ENCODE measurements around the gene SLC12A8.

Gene SLC12A8

DNA sequence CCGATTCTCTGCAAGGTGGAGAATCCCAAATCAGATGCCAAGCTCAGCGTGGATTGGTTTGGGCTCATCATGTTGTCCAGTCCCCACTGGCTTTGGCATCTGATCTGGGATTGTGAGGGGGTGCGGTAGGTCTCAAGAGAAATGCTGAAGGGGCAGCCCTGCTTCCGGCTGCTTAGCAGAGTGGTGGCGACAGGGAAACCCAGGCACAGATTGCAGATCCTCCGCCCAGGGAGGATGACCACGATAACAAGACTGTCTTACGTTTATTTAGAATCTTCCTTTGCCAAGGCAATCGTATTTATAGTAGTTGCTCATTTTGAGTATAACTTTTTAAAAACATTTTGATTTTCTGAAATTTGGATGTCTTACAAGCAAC lies 61.1 kb downstream of the SLC12A8 start:
- no peak for DNase-seq

DNA sequence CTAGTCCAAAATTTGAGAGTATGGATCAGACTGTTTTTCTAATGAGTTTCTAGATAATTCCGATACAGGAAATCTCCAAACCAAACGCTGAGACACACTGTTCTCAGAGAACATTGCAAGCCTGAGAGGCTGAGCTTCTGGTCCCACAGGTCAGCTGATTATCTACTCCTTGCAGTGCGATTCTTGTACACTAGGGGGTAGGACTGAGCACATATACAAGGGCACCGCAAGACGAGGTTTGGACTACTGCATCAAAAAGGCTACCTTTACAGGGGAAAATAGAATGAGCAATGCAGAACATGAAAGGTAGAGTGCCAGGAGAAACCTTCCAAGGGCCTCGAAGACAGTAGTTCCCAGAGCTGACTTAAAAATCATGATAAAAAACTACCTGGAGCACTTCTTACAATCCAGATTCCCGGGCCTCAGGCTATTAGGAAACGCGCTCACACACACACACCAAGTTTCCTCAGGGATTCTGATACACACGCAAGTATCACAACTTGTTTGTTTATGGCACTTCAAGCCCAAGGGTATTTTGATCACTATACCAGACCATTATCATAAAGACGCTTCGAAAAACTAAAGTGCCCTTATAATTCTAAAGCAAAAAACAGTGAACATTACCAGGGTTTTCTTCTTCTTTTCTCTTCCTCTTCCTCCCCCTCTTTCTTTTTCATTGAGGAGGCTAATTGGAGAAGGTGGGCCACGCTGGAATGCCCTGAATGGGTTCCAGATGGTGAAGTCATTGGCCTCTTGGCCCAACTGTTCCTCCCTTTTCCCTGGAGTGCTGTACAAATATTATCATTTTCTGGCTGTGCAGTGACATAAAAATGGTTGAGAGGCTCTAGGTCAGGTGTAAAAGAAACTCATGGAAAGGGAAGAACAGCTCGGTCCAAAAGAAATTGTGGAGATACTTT lies 61.8 kb downstream of the SLC12A8 start:
- peak; percentile 75 for DNase-seq

DNA sequence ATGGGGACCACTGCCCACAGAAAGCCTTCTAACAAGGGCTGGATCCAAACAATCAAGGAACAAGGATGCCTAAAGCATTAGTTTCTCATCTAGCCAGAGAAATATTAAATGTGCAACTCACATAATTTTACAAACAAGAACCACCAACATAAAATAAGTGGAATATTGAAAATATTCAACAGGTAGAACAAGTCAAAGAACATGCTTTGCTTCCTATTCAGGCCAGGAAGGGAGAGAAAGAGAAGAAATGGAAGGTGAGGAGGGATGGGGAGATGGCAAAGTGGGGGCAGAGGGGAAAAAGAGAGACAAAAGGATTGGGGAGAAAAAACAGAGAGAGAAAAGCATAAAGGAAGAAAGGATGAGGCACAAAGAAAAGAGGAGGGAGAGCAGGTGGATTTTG lies 63.1 kb downstream of the SLC12A8 start:
- no peak for DNase-seq

DNA sequence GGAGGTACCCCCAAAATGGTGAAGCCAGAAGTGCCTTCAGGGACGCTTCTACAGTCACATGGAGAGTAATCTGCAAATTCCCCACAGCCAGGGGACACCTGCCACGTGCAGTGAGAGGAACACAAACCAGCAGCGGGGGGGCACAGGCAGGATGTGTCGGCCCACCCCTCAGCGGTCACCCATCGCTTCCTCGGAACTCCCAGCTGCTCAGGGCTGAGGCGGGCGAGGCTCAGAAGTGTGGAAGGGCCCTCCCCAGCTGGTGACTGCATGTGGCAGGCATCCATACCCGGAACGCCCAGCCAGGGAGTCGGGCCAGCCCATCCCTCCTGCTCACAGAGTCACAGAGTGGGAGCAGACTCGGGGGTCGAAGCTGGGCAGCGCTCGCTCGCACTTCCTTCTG lies 63.7 kb downstream of the SLC12A8 start:
- peak; percentile 75 for DNase-seq

DNA sequence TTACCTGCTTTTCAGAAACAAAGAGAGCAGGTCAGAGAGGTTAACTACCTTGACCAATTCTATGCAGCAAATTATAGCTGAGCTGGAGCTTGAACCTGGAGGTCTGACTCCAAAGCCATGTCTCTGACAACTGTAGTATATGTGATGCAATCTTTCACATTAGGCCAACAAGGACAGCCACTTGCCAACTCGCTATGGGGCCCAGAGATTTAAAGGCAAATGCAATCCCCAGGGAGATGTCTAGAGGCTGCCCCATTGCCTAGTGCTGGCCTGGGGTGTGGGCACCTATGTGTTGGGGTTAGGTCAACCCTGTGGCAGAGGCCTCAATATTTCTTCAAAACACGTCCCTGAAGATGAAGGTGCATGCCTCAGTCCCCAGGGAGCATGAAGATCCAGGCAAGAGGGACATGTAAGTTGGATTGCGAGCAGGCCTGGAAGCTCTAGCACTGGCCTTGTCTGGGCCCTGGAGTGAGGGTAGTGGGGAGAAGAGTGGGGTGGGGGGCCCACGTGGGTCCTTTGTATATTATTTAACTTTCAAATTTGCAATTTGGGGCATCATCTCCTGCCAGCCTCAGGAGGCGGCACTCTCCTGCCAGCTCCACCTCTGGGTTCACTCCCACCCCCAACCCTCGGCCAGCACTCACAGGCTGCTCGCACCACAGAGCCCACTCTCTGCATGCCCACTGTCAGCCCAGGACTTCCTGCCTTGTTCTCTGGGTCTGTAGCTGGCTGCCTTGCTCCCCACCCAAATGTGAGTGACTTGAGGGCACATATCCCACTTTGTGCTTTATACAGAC lies 64.3 kb downstream of the SLC12A8 start:
- DNase-seq = no peak

DNA sequence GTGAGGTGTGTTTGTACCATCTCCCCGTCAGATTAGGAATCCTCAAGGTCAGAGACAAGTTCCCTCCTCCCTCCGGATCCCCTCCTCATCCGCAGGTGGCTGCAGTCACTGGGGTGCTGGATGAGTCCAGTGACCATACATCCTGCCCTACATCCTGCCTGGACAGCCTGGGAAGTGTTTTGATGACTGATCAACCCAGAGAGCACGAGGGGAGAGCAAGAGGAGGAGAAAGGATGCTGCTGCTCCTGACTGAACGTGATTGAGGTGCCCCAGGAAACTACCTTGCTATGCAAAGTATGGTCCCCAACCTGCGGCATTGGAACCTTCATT lies 65.1 kb downstream of the SLC12A8 start:
- no peak for DNase-seq

DNA sequence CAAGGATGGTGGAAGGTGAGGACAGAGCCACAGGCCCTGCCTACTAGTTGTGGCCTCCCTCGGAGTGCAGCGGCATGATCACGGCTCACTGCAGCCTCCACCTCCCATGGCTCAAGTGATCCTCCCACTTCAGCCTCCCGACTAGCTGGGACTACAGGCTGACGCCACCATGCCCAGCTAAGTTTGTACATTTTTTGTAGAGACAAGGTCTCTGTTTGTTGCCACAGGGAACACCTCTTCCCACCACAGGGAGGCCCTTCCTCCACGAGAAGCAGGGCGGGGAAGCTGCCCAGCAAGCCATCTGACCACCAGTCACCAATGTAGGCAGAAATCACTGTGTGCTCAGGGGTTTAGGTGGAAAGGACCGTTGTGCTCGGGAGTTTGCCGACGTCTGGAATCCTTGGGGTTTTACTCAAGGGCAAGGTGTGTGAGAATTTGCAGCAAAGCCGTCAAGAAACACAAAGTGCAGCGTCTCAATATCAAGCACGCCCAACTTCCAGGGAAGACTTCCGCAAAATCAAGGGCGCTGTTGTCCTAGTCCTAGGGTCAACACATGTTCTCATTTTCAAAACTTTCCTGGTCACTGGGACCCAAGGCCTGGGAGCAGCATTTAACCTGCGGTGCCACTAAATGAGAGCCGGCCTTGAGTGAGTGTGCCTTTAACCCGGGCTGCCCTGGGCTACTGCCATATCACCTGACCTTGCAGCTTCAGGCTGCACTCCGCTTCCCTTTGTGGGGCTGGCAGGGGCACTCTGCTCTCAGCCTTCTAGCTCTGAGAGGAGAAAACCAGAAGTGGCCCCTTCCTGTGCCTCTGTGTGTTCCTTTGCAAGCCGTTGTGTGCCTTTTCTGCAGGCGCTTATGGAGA lies 65.7 kb downstream of the SLC12A8 start:
- DNase-seq = no peak

DNA sequence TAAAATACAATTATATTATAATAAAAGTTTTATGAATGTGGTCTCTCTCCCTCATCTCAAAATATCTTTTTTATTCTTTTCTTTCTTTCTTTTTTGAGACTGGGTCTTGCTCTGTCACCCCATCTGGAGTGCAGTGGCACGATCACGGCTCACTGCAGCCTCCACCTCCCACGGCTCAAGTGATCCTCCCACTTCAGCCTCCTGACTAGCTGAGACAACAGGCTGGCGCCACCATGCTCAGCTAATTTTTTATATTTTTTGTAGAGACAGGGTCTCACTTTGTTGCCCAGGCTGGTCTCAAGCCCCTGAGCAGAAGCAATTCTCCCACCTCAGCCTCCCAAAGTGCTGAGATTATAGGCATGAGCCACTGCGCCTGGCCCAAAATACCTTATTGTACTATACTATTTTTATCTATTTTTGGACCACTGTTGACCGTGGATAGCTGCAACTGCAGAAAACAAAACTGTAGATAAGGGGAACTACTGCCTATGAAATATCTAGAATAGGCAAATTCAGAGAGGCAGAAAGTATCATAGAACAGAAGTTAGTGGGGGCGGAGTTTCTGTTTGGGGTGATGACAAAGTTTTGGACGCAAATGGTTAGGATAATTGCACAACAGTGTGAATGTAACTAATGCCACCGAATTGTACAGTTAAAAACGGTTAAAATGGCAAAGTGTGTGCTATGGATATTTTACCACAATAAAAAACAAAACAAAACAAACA lies 66.6 kb downstream of the SLC12A8 start:
- DNase-seq = no peak

DNA sequence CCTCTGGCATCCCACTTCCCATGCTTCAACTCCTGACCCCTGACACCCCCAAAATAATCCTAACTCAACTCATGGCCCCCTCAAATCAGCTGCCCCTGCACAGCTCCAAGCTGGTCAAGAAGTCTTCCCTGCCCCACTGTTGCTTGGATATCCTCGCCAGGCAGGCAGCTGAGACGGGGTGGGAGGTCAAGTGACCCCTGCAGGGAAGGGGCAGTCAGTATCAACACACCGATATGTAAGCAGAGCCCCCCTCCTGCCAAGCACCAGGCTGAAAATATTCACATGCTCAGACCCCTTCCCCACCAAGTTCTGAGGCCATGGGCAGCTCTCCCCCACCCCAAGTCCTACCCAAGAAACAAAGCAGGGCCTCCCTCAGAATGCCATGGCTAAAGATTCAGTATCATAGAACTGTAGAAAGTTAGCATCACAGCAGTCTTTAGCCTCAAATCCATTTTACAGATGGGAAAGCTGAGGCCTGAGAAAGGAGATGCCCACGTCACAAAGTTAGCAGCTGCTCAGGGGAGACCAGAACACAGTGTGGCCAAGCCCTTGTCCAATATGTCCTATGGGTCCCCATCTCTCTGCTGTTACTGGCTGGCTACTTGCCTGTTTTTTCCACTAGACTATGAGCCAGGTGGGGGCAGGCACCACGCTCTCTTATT lies 67.8 kb downstream of the SLC12A8 start:
- no peak for DNase-seq

DNA sequence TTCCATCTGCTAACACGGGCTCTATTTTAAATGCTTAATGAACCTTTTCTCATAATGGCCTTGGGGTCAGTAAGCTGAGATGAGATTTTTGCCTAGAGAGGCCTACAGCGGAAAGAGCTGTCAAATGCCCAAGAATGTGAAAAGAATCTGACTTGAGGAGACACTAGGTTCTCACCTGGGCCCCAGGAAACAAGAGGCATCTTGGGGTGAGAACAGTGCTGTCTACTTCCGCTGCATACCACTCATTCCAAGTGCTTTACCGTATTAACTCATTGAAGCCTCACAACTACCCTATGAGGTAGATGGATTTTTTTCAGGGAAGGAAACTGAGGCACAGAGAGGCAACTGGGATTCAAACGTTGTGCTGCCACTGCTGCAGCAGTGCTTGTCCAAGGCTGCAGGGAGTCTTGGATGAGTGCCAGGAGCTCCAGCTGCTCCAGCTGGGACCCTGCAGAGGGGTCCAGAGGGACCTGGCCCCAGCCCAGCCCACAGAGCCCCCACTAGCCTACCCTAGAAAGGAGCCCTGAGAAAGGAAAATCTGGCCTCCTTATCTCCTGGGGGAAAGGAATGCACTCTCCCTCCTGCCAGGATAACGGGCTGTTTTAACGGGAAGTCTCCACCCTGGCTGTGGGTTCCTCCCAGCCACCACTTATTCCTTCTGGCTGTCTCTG lies 68.4 kb downstream of the SLC12A8 start:
- no peak for DNase-seq

DNA sequence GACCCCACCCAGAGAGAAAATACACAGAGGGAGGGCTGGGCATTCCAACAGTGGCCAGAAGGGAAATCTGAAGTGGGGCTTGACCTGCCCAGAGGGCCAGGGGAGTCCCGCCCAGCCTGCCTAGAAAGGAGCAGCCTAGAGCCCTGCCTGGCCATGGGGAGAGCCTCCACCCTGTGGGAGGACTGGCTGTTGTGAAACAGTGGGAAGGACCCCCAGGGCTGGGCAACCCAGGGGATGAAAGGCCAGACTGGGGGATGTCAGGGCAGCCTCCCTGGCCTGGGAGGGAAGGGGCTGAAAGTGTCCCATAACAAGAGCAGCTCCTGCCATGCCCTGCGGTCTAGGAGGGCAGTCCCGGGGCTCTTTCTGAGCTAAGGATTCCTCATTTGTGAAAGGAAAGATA lies 69.0 kb downstream of the SLC12A8 start:
- DNase-seq = no peak

DNA sequence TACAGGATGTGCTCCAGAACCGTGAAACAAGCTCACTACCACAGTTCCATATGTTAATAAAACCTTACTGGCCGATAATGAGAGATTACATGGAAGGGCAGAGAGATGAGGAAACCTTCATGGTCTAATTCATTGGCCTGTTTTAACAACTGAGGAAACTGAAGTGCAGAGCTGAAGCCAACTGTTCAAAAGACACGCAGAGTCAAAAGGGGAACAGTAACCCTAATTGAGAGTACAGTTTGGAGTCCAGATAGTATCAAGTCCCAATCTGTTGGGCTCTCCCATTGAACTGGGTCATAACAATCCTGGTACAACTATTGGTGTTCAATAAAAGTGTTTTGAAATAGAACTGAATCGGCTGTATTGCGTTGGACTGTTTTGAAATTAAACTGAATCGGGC lies 69.6 kb downstream of the SLC12A8 start:
- DNase-seq = no peak

DNA sequence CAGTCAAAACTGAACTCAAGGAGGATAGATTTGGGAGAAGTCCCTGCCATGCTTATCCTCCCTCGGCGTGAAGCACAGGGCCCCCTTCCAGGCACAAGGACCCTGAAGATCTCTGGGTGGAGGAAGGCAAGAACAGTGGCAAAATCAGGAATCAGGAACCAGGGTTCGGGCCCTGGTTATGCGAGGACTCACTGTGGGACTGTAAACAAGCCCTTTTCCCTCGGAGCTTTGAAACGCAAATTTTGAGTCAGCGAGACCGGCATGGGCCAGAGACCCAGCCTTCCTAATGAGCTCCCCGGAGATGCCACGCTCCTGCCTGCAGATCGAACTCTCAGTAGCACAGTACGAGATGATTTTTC lies 70.1 kb downstream of the SLC12A8 start:
- no peak for DNase-seq

DNA sequence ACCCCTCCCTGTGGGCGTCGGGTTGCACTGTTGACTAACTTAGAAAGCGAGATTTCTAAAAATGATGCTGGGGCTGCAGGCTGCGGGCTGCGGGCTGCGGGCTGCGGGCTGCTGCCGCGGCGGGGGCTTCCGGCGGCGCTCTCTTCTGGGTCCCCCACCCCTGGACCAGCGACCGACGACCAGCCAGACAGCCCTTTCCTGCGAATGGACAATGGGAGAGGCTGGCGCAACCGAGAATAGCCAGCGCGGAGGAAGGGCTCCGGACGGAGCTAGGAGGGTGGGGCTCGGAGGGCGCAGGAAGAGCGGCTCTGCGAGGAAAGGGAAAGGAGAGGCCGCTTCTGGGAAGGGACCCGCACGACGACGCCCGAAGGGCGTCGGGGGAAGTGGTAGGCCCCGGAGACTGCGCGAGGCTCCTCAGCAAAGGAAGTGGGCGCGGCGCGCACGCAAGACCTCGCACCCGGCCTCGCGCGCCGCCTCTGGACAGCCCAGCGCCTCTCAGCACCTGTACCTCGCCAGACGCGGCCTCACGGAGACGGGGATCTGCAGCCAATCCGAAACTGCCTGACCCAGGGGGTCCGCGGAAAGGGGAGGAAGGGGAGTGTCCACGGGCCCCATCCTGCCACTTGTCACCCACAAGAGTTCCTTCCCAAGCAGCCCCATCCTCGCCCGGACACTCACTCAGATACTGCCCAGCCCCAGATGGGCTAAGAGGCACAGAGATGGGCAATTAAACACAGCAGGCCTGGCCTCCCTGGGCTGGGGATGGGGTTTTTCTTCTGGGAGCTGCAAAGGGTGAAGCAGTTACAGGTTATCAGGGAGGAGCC lies 70.7 kb downstream of the SLC12A8 start:
- DNase-seq = peak; percentile 78

DNA sequence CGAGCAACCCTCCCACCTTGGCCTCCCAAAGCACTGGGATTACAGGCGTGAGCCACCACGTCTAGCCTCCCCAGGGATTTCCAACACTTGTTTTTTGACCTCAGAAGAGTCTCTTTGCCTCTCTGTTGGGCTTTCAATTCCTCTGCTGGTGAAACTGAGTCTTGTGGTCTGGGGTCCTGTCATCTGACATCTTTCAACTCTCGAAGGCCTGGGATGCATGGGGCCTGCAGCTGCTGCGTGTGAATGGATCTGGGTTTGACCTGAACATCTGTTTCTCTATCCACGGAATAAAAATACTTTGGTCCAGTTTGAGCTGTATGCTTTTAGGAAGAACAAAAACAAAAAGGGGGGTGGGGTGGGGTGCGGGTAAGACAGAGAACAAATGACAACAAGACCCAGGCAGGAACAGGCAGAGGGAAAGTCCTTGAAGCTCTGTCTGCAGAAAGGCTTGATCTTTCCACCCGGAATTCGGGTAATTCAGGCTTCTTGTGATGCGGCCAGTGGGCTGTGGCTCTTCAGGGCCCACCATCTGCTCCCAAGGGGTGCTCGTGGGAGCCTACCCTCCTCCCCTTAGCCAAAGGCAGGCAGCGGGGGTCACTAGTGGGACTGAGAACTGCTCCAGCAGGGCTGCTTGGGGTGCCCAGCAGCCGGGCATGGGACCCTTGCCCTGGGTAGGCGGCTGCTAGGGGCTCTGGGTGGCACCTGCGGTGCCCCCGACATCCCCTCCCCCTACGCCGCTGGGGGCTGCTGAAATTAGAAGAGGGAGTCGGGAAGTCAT lies 71.5 kb downstream of the SLC12A8 start:
- no peak for DNase-seq

DNA sequence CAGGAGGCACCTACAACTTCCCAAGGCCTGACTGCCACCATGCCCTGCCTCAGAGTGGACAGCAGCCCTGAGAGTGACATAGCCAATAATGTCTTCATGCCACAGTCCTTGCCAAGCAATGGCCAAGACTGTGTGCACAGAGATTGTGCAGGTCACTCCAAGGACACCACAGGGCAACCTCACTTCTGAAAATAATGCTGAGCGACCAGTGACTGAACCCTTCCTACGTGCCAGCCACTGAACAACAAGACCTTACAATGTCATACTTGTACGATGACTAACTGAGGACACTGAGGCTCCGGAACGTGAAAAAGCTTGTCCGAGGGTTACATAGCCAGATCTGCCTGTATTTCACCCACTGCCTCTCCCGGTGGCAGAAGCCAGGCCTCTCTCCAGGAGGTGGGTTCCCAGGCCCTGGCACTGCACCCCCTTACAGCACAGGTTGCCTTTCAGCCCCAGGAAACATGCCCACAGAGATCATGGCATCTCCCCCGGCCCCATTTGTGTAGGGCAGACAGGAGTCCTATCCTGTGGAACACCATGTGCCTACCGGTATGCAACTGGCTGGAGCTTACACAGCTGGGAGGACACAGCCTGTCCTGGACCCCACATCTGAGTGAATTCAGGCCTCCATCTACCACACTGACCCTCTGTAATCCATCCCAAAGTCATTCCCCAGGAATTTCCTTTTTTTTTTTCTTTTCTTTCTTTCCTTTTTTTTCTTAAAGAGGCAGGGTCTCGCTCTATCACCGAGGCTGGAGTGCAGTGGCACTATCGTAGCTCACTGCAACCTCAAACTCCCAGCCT lies 72.3 kb downstream of the SLC12A8 start:
- DNase-seq = no peak

DNA sequence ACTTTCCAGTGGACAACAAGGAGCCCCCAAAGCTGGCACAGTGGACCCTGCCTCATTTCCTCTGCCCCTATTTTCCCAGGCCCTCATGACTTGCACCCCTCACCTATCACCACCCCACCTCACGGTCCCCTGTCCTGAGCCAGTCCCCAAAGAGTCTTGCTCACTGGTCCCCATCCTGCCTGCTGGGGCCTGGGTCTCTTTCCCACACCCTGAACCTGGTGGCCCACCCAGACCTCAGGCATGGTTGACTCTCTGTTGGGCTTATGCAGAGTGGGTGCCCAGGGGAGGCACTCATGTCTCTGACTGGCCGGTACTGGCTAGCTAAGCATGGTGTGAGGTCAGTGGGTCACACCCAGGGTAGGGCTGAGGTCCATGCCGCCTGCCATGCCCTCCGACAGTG lies 73.2 kb downstream of the SLC12A8 start:
- DNase-seq = no peak

DNA sequence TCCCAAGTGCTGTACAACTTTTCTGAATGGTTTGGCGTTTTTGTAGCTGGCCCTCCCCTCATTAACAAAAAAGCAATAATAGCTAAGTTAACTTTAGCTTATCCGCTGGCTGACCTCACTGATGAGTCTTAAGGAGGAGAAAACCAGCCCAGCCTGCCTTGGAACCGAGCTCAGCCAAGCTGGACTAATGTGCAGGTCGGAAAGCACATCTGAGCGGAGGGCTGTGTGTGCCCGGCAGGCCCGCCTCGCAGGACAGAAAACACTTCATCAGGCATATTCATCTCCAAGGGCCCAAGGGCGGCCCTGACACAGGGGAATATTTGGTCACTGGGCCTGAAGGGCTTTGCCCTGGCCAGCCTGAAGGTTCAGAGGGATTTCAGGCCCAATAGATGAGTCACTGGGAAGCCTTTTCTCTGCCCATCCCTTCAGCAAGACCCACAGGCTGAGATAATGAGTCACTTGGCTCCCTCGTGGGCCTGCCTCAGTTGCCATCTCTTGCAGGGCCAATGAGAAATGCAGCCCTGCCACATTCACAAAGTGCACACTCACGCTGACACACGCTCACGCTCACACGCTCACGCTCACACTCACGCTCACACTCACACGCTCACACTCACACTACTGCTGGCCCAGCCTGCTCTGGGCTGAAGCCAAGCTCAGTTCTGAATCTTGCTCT lies 75.1 kb downstream of the SLC12A8 start:
- peak; percentile 91 for DNase-seq
